Inflammatory macrophage treated with lipopolysaccharide for 1 hour (primary cell): Measurements from ENCODE around the gene PIGT.

Source experiments
- DNase-seq, 2 donors: peaks; one replicate each; pipeline ENCODE4 v3.0.0-alpha.2; 2020 to 2022

The PIGT gene

DNA sequence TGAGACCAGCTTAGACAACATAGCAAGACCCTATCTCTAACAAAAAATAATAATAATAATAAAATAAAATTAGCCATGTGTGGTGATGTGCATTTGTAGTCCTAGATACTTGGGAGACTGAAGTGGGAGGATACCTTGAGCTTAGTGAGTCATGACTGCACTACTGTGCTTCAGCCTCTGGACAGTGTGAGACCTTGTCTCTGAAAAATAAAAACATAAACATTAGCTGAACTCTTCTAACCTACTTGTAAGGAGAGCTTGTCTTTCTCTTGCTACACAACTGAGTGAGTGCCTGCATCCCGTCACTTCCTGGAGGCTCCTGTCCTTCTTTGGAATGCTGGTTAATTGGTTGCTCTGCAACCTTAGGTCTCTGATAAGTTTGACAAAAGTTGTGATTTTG lies 13.0 kb upstream of the PIGT start:
- DNase-seq = no peak

DNA sequence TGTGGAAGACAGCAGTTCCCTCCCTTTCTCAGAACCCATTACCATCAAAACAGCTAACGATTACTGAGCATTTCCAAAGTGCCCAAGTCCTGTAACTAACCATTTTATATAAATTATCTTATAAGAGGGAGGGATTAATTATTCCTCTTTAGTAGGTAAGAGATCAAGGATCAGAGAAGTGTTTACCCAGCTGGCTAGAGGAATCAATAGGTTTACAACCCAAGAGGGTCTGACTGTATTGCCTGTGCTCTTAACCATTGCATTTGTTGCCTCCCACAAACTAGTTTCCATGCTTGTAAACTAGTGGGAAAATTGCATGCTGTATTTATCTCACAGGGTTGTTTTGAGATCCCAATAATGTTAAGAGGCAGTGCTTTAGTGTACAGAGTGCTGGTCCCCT lies 11.5 kb upstream of the PIGT start:
- no peak for DNase-seq

DNA sequence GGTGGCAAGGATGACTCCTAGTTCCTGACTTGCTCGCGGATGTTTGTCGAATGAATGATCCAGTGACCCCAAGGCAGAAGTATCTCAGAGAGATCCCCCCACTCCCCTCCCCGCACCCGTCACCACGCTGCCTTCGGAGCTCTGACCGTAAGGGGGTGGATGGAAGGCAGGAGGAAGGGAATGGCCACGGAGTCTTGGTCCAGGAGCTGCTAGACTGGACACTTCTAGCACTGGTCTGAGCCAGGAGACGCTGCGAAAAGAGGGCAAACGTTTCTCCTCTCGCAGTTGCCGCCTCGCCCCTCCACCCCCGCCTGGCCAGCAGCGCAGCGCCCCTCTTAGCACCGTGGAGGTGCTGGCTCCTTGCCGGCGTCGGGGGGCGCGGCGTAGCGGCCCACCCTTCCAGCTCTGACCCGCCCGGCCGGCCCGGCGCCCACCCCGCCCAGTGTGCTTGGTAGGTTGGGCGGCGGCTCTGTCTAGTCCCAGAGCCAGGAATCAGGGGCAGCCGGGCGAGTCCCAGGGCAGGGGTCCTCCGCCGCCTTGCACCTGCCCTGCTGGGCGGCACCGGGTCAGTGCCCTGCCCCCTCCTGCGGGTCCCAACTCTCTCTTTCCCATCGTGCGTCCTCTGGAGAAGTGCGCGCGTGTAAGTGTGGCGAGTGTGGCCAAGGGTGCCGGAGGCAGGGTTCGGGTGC lies 10.2 kb upstream of the PIGT start:
- DNase-seq = no peak

DNA sequence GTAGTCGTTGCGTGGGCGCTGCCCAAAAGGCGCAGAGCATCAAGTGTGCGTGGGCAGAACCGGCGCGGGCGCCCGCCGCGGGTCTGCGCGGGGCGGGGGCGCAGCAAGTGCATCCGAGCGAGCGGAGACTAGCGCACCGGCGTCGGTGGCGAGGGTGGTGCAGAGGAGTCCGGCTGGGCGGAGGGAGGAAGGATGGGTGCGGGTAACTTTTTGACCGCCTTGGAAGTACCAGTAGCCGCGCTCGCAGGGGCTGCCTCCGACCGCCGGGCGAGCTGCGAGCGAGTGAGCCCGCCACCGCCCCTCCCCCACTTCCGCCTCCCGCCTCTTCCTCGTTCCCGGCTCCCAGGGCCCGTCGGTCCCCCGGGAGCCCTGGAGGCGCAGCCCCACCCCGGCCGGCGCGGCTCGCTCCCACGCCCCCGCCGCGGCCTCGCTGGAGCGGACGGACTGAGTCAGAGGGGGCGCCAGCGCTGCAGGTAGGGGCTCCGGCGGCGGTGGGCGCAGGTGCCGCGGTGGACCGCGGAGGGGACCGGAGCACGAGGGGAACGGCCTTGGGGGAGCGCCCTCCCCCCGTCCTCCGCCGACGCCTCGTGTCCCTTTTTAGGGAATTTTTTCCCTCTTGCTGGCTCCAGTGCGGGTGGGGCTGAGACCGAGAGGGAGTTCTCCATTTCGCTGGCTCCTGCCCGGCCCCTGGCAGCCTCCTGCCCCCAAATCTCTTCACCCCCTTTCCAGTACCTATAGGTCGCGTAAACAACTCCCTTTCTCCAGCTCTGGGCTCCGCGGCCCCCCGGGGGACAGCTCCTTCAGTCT lies 9.5 kb upstream of the PIGT start:
- peak in 1 of 2 donors; percentile 40 for DNase-seq

DNA sequence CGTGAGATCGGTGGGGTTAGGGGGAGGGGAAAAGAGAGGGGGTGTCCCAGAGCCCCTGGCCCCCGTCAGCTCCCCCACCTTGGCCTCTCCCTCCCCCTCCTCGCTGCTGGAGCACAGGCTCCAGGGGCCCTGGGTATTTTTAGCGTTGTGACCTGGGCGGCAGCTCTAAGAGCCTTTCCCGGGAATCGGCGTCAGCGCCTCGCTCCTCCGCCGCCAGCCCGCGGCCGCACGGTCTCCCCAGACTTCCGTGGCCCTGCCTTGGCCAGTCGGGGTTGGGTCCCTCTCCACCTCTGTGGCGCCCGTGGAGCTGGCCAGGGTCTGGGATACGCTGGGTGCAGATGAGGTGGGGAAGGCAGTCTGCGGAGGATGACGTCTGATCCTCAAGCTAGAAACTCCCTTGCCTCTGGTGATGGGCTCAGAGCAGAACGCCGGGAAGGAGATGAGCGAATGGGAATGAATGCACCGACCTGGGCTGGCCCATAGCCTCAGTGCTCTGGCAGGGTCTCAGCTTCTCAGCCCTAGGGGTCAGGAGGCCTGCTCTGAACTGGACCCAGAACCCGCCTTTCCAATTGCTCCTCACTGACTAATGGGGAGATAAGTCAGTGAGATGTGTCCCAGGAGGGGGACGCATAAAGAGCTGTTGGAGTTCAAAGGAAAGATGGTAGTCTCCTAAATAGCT lies 8.7 kb upstream of the PIGT start:
- DNase-seq = no peak

DNA sequence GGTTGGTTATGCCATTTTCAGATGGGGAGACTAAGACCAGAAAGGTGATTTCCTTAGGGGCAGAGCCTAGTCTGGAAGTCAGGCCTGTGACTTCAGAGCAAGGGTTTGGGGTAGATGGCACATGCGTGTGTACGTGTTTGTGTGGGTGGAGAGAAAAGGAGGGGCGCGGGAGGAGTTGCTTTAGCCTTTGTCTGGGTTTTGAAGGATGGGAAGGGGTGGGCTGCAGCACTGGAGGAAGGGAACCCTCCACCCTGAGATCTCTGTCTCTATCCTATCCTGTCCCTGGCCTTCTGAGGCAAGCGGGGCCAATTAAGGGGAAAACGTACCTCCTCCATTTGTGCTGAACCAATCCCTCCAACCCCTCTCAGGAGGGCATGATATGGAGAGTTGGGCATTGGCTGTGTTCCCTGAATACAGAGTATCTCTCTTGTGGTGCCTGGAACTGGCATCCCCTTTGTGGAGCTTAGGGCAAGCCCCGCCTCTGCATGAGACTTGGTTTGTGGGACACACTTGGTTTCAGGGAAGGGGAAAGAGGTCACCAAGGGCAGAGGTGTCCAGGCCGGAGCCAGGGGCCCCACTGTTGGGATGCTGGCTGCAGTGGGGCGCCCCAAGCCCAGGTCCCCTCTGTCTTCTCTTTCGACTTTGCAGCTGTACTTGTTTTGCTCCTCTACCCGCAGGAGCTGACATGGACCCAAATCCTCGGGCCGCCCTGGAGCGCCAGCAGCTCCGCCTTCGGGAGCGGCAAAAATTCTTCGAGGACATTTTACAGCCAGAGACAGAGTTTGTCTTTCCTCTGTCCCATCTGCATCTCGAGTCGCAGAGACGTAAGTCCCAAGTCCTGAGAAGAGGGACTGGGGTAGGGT lies 7.9 kb upstream of the PIGT start, which contains the start of gene DBNDD2:
DBNDD2 (plus strand) TSS at position 507 of the 863 bp plus-strand sequence; CDS start at position 686, 179 bp downstream.
- no peak for DNase-seq

DNA sequence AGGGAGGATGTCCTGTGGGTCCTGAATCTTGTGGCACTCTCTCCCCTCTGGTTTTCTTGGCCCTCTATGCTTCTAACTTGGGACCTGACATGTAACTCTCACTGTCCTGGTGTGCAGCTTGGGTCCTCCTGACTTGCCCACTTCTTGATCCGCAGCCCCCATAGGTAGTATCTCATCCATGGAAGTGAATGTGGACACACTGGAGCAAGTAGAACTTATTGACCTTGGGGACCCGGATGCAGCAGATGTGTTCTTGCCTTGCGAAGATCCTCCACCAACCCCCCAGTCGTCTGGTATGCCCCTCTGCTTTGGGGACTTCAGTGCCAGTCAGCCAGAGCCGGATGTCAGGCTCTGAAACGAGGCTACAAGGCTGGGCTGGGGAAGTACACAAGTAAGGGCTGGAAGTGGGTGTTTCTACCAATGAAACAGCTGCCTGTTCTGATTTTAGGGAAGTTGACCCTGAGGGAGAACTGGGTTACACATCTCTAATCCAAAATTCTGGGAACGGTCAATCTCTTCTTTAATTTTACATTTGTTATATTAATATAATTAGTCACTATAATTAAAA lies 7.2 kb upstream of the PIGT start:
- peak; percentile 78 to 84 for DNase-seq

DNA sequence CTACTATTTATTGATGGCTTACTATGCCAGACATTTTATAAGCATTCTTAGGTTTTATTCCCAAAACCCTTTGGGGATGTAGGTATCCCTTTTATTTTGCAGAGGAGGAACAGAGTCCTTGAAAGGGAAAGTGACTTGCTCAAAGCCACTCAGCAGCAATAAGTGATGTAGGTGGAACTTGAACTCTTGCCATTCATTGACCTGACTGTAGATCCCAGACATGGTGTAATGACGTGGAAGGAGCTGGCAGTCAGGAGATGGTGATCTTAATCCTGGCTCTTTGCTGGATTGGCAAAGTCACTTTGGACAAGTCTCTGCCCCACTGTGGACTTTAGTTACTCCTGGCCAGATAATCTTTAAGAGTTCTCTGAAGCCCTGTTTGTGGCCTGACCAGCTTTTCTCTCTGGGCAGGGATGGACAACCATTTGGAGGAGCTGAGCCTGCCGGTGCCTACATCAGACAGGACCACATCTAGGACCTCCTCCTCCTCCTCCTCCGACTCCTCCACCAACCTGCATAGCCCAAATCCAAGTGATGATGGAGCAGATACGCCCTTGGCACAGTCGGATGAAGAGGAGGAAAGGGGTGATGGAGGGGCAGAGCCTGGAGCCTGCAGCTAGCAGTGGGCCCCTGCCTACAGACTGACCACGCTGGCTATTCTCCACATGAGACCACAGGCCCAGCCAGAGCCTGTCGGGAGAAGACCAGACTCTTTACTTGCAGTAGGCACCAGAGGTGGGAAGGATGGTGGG lies 6.2 kb upstream of the PIGT start:
- DNase-seq = peak in 1 of 2 donors; percentile 52

DNA sequence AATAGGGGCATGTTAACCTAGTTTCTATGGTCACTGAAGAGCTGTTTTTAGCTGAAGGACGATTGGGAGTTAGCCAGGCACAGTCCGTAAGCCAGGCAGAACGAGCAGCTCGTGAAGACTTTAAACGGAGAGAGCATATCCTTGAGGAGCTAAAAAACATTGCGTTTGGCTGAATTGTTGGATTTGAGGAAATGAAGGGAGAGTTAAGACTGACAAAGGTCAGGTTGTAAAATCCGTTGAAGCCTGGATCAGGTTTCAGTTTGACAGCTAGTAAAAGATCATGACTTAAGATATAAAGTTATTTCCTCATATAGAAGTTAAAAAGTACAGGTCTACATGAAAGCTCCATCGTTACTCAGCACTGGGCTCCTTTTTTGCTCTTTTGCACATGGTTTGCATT lies 5.1 kb upstream of the PIGT start:
- DNase-seq = no peak

DNA sequence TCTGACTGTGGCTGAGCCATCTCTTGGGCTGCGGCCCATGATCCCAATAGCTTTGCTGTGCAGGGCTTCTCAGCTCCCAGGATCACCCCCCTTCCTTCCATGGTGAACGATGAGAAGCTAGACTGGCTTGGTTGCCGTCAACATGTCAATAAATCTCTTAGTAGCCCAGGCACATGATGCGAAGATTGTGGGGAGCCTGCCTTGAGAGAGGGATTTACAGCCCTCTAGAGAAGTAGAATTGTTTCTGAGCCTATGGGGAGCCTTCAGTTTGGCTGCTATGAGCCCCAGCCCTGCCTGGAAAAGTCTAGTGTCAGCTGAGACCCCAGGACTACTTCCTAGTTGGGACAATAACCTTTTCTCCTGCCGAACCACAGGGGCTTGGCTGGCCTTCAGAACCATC lies 3.3 kb upstream of the PIGT start:
- no peak for DNase-seq

DNA sequence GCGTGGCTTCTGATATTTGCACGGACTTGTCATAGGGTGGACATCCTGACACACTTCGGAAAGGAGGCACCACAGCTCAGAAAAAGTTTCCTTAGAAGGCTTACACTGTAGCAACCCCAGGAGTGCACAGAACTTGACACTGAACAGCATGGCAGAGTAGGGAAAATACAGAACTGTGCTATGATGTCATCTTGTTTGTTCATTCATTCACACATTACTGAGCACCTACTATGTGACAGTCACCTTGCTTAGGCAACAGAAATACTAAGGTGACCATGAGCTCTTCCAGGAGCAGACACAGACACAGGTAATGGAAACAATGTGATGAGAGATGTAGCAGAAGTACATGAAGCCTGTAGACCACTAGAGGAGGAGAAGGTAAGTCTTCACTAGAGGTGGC lies 2.5 kb upstream of the PIGT start:
- no peak for DNase-seq

DNA sequence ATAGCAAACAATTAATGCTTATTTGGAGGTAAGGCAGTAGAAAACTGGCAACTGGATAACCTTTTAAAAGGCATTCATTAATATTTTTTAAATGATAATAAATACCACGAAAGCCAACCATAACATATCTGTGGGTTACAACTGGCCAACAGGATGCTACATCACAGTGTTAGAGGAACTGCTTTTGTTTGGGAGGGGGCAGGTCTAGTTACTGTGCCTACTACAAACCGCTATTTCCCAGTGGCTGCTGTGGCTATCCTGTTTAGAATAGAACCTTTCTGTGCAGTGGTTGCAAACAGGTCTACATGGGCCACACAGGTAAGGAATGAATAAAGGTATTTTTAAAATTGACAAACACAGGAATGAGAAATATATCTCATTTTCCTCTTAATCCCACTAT lies 976 bp downstream of the PIGT start:
- DNase-seq = no peak

DNA sequence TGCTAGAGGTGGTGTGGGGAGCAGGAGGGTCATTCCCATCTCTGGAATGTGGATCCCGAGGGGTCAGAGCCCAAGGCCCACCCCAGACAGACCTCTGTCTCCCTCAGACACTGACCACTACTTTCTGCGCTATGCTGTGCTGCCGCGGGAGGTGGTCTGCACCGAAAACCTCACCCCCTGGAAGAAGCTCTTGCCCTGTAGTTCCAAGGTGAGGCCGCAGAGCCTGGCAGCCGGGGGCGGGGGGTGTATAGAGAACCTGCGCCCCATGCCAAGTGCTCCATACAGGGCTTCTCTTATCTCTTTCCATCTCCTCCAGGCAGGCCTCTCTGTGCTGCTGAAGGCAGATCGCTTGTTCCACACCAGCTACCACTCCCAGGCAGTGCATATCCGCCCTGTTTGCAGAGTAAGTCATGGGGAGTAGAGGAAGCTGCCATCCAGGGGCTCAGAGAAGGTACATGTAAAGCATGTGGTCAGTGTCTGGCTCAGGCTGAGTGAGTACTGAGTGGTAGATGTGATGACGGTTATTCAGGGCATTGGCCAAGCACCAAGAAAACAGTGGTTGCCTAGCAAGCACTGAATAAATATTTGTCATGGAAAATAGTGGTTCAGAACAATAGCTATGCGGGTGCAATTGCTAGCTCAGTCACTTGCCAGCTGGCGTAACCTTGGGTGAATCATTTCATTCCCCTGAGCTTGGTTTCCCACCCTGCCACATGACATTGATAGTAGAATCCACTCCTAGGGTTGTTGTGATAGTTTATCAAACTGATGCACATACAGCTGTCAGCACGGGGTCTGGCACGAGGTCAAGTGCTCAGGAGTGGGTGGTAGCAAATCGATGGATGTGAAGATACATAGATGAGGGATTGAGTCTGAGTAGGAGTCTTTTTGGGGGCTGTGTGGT lies 3.5 kb downstream of the PIGT start:
- no peak for DNase-seq

DNA sequence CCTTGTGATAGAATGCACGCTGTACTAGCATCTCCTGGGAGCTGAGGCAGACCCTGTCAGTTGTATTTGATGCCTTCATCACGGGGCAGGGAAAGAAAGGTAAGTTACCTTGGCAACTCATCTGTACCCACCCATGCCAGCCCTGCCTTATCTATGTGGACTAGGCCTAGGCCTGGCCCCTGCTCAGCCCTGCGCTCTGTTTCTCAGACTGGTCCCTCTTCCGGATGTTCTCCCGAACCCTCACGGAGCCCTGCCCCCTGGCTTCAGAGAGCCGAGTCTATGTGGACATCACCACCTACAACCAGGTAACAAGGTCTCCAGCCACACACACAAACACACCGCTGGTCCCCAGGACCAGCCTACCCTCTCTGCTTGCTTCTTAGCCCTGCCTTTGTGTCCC lies 4.2 kb downstream of the PIGT start:
- no peak for DNase-seq

DNA sequence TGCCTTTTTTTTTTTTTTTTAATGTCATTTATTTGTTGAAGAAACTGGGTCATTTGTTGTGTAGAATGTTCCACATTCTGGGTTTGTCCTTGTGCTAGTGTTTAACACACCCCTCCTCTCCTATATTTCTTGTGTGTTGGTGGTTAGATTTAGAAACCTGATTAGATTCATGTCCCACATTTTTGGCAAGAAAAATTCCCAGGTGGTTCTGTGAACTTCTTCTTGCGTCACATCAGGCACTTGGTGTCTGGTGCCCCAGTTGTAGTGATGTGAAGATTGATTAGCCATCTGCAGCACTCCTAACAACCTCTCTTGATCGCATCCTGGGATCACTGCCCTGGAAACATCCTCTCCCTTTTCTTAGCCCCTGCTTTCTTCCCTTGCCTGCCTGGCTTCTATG lies 7.8 kb downstream of the PIGT start:
- DNase-seq = no peak

DNA sequence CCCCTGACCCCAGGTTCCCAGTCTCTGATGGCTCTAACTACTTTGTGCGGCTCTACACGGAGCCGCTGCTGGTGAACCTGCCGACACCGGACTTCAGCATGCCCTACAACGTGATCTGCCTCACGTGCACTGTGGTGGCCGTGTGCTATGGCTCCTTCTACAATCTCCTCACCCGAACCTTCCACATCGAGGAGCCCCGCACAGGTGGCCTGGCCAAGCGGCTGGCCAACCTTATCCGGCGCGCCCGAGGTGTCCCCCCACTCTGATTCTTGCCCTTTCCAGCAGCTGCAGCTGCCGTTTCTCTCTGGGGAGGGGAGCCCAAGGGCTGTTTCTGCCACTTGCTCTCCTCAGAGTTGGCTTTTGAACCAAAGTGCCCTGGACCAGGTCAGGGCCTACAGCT lies 9.6 kb downstream of the PIGT start:
- DNase-seq = no peak

DNA sequence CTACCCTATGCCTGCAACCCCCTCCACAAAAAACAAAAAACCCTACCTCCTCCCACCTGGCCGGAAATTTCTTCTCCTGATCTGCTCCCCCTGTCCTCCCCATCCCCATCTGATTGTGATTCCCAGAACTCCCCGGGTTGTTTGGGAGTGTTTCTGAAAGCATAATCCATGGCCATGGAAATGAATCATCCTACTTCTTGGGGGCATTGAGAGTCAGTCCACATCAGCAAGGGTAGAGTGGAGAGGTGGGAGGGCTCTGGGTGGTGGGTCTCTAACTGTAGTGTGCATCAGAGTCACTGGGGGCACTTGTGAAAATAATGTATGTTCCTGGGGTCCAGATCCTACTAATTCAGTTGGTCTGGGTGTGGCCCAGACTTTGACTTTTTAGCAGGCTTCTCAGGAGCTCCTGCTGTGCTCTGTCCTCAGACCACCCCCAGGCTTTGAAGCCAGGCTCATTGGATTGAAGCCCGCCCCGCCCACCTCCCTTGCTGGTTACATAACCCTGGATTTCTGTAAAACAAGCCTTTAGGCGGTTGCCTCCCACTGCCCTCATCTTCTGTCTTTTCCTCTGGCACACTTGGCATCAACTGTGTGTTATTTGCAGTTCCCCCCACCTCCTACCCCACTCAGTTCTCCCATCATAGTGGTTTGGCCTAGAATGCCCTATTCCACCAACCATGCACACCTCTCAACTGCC lies 10.5 kb downstream of the PIGT start:
- DNase-seq = peak in 1 of 2 donors; percentile 62

DNA sequence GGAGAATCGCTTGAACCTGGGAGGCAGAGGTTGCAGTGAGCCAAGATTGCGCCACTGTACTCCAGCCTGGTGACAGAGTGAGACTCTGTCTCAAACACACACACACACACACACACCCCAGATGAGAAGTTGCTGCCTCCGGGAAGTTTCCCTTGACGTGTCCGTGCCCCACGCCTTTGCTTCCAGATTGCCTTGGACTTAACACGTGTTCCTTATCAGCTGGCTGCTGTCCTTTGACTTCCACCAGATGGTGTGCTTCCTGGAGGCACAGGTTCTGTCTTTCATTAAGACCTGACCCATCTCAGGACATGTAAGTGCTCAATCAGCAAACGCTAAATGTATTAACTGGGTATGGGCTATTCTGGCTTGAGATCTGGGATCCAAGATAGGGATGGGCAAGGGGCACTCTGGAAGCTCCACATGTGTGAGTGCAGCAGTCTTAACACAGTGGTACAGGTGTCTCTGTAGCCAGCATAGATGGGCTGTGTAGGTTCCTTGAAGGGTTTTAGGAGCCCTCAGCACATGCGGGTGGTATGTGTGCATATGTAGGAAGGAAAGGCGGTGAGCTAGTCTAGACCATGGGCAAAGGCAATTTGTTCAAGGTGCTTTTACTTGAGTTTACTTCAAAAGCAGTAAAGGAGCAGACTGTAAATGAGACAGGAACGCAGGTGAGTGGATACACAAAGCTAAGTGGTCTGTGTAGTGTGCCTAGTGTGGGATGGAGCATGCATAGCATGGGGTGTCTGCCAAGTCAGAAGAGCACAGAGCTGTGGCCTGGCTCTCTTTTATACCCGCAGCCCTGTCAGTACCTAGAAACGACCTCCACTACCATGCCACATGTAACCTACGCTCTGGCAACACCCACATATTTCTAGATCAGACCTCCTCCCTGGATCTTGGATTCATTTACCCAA lies 11.6 kb downstream of the PIGT start:
- DNase-seq = no peak

DNA sequence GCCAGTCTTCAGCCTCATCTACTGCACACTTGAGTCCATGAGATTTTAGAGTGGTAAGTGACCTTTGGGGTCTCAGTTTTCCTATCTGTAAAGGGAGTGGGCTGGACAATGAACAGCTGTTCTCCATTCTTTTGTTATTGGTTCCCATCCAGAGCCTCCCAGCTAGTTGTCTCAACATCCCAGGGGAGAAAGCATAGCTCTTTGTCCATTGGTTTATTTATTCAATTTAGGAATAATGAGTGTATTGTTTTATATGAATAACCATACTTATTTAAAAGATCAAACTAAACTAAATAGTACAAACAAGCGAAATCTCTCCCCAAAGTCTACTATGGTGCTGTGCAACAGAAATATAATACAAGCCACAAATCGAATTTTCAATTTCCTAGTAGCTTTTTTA lies 13.7 kb downstream of the PIGT start:
- no peak for DNase-seq
